Activated CD4-positive, CD25-positive, alpha-beta regulatory T cell (primary cell): ENCODE data around the gene NELL1.
"Not testable (repeated sequence)": the region's sequence is repeated elsewhere in the genome, so short reads cannot be mapped to it uniquely, and the experiment has no call there.

Experiments used
- DNase-seq, 4 experiments: peaks; one replicate each; lab custom pipeline; 2025; lab: John Stamatoyannopoulos, UW

The NELL1 gene

GRCh38 chr11:21205205-21205604 lies 535.8 kb downstream of the NELL1 start:
- DNase-seq, result no peak

- DNase-seq, result no peak
These were observed 556.5 kb downstream of the NELL1 start for GRCh38 chr11:21225860-21226259.

GRCh38 chr11:21229224-21229623 lies 559.8 kb downstream of the NELL1 start:
- DNase-seq, result no peak

DNA sequence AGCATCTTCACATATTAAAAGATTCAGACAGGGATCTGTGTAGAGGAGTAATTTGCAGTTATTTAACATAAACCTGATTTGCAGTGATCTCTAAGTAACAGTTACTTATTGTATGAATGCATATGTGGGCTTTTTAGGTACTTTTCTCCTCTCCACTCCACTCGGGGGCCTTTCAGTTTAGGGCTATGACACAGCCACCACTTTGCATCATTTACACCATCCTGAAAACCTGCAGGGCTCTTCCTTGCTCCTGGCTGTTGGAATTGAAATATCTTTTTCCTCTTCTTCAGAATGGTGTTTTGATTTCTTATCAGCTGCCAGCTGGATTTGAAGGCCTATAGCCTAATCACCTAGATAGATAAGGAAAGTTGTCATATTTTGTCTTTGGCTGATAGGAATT lies 580.8 kb downstream of the NELL1 start:
- DNase-seq, result no peak

DNA sequence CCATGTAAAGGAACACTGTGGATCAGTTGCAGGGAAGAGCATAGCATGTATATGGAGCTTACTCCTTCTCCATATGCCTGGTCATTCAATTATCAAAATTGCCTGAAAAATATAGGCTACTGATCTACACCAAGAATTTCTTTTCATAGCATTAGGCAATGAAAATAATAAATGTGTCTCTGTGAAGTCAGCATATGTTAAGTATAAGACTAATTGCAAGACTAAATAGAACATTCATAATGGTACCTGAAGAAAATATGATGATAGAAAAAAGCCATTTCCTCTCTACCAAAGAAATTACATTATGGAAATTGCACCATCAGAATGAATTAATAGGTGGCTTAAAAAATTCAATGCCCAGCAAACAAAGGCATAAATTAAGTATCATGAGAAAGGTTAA lies 584.7 kb downstream of the NELL1 start:
- no peak for DNase-seq

- DNase-seq, result no peak
These were observed 585.4 kb downstream of the NELL1 start for GRCh38 chr11:21254790-21255189.

GRCh38 chr11:21257461-21257860 lies 588.1 kb downstream of the NELL1 start:
- DNase-seq, result no peak

GRCh38 chr11:21258414-21258813 lies 589.0 kb downstream of the NELL1 start:
- DNase-seq, result no peak

- no peak for DNase-seq
These were observed 590.7 kb downstream of the NELL1 start for GRCh38 chr11:21260101-21260500.

DNA sequence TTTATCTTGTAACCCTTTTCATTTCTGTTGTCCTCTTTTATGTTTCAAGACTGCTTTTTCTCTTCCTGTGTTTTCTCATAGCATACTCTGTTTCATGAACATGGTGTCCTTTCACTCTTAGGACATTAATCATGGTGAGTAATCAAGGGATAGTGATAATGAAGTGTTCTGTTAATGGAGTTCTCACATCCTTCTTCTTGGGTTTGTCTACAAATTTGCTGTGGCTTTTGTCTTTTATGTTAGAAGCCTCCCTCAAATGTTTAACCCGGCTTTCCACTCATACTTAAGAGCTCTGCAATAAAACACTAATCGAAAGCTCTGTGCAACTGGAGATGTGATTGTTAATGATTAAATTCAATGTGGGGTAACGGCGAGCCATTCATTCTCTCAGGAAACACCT lies 593.6 kb downstream of the NELL1 start:
- DNase-seq, result no peak

DNA sequence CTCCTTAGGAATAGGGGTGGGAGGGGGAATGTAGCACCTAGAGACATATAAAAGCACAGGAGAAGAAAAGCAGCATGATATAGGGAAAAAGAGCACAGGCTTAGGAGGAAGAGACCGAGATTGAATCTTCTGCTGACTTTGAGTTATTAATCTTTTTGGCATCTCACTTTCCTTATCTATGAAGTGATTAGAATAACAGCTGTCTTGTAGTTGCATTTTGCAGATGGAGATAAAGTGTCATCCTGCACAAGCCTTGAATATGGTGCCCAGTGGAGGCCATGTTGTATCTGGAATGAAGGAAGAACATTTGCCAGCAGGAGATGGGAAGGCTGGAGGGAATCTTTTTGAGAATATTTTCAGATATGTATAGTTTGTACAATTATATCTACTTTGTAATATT lies 594.7 kb downstream of the NELL1 start:
- no peak for DNase-seq

- no peak for DNase-seq
These were observed 598.6 kb downstream of the NELL1 start for GRCh38 chr11:21268036-21268435.

DNA sequence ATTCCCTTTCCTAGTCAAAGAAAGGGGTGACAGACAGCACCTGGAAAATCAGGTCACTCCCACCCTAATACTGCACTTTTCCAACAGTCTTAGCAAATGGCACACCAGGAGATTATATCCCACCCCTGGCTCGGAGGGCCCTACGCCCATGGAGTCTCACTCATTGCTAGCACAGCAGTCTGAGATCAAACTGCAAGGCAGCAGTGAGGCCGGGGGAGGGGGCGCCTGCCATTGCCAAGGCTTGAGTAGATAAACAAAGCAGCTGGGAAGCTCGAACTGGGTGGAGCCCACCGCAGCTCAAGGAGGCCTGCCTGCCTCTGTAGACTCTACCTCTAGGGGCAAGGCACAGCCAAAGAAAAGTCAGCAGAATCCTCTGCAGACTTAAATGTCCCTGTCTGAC lies 602.8 kb downstream of the NELL1 start:
- DNase-seq, result not testable (repeated sequence)

DNA sequence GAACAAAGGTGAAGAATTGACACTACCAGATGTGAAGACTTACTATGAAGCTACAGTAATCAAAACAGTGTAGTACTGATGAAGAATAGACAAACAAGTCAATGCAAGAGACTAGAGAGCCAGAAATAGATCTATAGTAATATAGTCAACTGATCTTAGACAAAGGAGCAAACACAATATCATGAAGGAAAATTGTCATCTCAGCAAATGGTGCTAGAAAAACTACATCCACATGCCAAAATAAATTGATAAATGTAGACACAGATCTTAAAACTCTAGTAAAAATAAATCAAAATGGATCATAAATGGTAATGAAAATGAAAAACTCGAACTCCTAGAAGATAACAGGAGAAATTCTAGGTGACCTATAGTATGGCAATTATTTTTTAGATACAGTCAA lies 609.5 kb downstream of the NELL1 start:
- DNase-seq, result no peak

- no peak for DNase-seq
These were observed 615.7 kb downstream of the NELL1 start for GRCh38 chr11:21285104-21285503.

- DNase-seq, result no peak
These were observed 620.3 kb downstream of the NELL1 start for GRCh38 chr11:21289686-21290085.

DNA sequence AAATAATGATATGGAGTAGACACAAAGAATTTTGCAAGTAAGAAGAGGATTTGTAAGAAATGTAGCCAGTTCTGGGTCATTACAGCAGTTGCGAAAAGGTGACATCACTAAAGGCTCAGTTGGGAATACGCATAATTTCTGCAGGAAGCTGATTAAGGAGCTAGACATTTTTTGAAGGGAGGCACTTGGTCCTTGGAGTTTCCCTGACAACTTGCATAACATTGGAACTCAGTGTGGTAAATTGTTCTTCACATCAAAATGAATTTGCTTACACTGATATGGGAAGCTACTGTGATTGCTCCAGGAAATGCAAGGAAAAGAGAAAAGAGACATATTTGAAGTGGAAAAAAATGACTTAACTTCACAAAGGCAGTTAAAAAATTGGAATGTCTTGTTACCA lies 626.1 kb downstream of the NELL1 start:
- DNase-seq, result no peak

DNA sequence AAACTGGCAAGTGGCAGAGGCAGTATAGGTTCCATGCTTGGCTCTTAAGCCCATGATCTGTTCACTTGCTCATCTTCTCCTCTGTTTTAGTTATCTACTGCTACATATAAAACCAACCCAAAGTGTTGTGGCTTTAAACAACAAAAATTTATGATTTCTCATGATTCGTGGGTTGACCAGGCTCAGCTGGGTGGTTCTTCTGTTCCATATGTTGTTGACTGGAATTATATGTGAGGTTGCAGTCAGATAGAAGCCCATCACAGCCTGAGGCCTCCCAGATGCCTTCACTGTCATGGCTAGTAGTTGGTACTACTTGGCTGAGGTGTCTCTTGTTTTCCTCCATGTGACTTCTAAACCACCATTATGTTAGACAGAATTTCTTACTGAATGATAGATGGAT lies 632.6 kb downstream of the NELL1 start:
- DNase-seq, result no peak

DNA sequence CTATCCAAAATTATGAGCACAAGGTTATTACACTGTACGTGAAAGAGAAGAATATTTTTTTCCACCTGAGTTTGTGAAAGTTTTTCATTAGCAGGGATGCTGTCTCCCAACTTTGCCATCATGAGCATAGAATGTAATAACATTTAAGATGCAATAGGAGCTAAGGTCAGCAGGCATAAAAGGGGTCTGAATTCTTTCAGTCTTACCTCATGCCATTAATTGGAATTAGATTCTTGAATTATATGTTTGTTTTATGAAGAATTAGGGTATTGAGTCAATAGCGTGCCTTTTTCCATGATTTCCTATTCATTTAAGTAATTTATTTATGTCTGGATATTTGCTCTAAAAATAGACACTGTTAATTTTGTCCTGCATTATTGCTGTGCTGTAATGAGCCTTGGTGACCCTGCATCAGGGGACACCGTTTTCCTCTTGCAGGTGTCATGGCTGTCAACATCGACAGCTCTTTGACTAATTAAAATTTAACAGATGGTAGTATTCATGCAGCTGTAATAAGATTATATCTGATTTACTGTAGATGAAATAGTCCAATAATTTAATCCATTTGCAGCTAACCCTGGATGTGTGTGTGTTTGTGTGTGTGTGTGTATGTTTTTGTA lies 637.5 kb downstream of the NELL1 start:
- no peak for DNase-seq

DNA sequence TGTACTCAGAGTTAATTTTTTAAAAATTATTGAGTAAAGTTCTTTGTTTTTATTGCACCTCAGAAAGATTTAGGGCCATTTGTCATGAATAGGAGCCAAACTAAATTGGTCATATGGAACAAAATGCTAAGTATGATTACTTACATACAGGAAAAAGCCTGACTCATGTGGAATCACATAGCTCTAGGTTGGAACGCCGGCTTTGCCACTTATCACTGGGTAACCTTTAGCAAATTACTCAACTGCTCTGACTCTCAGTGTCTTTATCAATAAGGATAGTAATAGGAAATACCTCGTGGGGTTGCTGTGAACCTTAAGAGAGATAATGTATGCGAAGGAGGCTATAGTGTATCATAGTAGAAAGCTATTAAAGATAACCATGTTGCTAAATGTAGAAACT lies 638.5 kb downstream of the NELL1 start:
- no peak for DNase-seq

DNA sequence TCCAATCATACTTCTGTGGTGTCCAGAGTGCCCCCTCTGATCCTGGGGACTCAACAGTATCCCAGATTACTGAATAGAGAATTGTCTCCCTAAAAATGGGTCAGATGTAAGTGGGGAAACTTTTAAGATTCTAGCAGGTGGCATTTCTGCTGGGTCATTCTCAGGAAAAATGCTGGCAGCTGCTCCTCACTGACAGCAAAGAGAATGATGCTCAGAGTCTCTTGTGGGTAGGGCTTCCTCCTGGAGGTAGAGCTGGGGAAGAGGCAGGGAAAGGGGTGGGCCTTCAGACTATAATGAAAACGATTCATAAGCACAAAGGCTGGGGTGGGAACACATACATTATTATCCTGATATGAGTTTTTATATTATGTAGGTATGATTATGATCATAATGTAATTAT lies 647.2 kb downstream of the NELL1 start:
- no peak for DNase-seq

- no peak for DNase-seq
These were observed 651.7 kb downstream of the NELL1 start for GRCh38 chr11:21321072-21321471.

- no peak for DNase-seq
These were observed 652.1 kb downstream of the NELL1 start for GRCh38 chr11:21321530-21321929.

DNA sequence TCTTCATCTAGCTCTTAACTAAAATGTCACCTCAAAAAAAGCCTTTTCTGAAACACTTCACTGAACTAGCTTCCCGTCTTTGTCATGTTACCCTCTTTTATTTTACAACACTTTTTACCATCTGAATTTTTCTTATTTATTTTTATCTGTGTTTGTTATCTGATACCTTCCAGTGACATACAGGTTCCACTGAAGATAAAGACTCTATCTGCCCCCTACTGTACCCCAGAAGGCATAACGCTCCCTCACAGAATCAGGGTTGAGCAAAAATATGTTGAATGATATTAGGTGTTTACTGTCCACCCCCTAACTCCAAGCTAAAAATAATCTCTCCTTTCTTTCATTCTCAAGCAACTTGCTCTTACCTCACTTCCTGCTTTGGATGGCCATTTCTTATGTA lies 654.2 kb downstream of the NELL1 start:
- no peak for DNase-seq

GRCh38 chr11:21343204-21343603 lies 673.8 kb downstream of the NELL1 start:
- DNase-seq, result no peak
